Measurements from ENCODE around the gene APOBEC2.

The APOBEC2 gene

DNA sequence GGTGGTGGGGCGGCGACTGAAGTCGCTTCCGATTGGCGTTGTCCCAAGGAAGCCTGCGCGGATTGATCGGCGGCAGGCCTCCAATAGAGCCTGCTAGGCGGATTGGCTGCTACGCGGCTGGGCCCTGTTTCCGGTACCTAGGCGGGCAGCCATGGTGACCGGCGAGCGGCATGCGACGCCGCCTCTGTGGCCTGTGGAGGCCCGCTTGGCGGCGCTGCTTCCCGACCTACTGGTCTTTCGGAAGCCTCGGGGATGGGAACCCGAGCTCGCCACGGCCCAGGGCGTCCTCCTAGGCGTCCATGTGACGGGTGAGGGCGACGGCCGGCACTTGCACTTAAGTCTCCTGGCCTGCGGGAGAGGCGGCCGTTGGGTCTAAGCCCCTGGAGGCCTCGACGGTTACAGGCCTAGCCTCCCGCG, 47.9 kb downstream of the APOBEC2 start:
- Histone ChIP-seq H3K9ac (ENCODE audit: low read length) (no peak overlapping the region), H3K9me3 (ENCODE audit: control insufficient read depth, low read depth, low read length) (no peaks in the 10 kb centered on the region), H3K4me1 (ENCODE audit: control insufficient read depth, low read depth, low read length) (no peaks in the 10 kb centered on the region), H3K27me3 (ENCODE audit: control insufficient read depth, insufficient read depth, low read length) (no peaks in the 10 kb centered on the region), H3K4me3 (ENCODE audit: low read length) (no peak overlapping the region), H3K36me3 (ENCODE audit: control insufficient read depth, low read depth, low read length) (peaks cover 44% of the 10 kb centered on the region), H3K27ac (ENCODE audit: low read length) (no peak overlapping the region)

DNA sequence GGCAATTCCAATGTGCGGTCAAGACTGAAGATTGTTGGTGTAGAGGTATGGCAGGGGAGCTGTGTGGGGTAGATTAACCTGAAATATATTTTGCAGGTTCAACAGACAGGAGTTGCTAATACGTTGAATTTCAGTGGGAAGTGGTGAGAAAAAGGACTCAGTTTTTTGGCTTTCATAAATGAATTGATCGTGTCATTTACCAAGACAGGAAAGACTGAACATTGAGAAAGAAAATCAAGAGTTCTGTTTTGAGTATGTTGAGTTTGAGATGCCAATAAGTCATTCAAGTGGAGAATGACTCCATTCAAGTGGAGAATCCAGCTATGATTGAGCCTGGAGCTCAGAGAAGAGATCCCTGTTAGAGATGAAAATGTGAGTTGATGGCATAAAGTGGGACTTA, 50.8 kb downstream of the APOBEC2 start:
- H3K9me3 ChIP-seq (ENCODE audit: control insufficient read depth, low read depth, low read length): no peaks in the 10 kb centered on the region
- H3K4me3 ChIP-seq (ENCODE audit: low read length): no peak overlapping the region
- H3K4me1 ChIP-seq (ENCODE audit: control insufficient read depth, low read depth, low read length): no peaks in the 10 kb centered on the region
- no peaks in the 10 kb centered on the region for H3K27me3 ChIP-seq (ENCODE audit: control insufficient read depth, insufficient read depth, low read length)
- H3K36me3 ChIP-seq (ENCODE audit: control insufficient read depth, low read depth, low read length): peaks cover 15% of the 10 kb centered on the region
- no peak overlapping the region for H3K9ac ChIP-seq (ENCODE audit: low read length)
- no peak overlapping the region for H3K27ac ChIP-seq (ENCODE audit: low read length)

DNA sequence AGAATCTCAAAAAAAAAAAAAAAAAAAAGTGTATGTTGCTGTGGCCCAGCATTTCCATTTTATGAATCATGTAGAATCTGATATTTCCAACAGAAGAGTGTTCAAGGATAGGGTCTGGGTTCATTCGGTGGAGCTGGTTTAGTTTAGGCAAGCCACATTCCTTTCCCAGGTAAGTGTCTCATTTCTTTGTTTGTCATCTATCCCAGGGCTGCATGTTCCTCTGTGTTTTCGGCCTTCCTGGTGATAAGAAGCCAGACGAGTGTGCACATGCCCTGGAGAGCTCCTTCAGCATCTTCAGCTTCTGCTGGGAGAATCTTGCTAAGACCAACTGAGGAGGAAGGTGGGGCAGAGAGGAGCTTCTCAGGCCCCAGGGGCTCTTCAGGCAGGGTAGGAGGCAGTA, 58.0 kb downstream of the APOBEC2 start:
- H3K4me1 ChIP-seq (ENCODE audit: control insufficient read depth, low read depth, low read length): no peaks in the 10 kb centered on the region
- no peak overlapping the region for H3K4me3 ChIP-seq (ENCODE audit: low read length)
- H3K27me3 ChIP-seq (ENCODE audit: control insufficient read depth, insufficient read depth, low read length): no peaks in the 10 kb centered on the region
- H3K36me3 ChIP-seq (ENCODE audit: control insufficient read depth, low read depth, low read length): no peaks in the 10 kb centered on the region
- no peaks in the 10 kb centered on the region for H3K9me3 ChIP-seq (ENCODE audit: control insufficient read depth, low read depth, low read length)
- no peak overlapping the region for H3K27ac ChIP-seq (ENCODE audit: low read length)
- H3K9ac ChIP-seq (ENCODE audit: low read length): no peak overlapping the region

Data from iPS-18a (cell line).